Measurements from ENCODE around the gene TBCE.

DNA sequence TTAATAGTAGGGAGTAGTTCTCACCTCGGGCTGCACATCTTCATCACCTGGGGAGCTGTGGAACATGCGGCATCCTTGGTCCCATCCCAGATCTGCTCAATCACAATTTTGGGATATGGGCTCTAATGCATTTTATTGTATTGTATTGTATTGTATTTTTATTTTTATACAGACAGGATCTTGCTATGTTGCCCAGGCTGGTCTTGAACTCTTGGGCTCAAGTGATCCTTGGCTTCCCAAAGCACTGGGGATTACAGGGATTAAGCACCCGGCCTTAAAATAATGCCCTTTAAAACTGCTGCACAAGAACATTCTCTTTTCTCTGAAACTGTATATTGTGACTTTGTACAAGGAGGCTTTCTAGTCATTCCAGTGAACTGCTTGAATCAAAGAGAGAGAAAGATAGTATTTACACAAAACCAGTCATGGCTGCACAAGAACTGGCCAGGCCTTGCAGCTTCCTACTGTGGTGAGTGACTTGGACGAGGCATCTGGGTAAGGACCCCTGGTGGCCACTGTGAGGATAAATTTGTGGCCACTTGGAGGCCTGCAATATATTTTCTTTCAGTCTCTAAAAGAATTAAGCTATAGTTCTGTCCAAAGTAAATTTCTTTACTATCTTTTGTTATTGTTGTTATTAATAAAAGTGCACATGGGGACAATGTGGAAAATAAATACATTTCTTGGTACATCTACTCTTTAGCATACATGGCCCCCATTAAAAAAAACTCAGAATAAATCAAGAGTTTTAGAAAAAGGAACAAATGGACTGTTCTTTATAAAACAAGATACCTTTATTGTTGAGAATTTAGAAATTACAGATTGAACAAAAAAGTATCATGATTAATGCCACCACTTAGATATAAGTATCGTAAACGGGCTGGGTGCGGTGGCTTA, 48.0 kb downstream of the TBCE start:
- no peak for TF ChIP-seq POLR2AphosphoS5 (IDR thresholded peaks at IDR 0.05; ENCODE audit: low read depth, low read length)
- TF ChIP-seq POLR2A (IDR thresholded peaks at IDR 0.05; ENCODE audit: low read depth, low read length): no peak
- no peak for TF ChIP-seq TAF1 (IDR thresholded peaks at IDR 0.05; ENCODE audit: low read depth, low read length)
- no peak for TF ChIP-seq POU2F2 (IDR thresholded peaks at IDR 0.05; ENCODE audit: low read depth, low read length)
- TF ChIP-seq SPI1 (IDR thresholded peaks at IDR 0.05; ENCODE audit: low read depth, low read length): no peak
